HEK293 (cell line): ENCODE results near the gene PNPLA2.

Experiments
- CTCF ChIA-PET: fragments of 350-600 bp; formaldehyde crosslinking; extraction: SDS; loops from one replicate; lab custom pipeline; 2021; ENCODE audit warnings: antibody characterized with exemption; lab: Yijun Ruan, JAX
- POLR2A ChIA-PET: fragments of 300-600 bp; formaldehyde crosslinking; extraction: SDS; loops from one replicate; lab custom pipeline; 2020; ENCODE audit warnings: antibody characterized with exemption, inconsistent platforms; lab: Yijun Ruan, JAX
- H3K27ac ChIP-seq: fragments of 200-500 bp; sonication (Bioruptor generic); 2 replicates; pipeline ENCODE4 v1.5.1; 2014; ENCODE audit warnings: low read depth, low read length, control low read depth, inconsistent platforms; ENCODE audit errors: extremely low read depth
- H3K36me3 ChIP-seq, 2 experiments: fragments of 200-500 bp in 1 of 2; sonication (Bioruptor generic) in 1 of 2; 1 replicate in 1 of 2; 2 replicates in 1 of 2; pipeline ENCODE4 v1.5.1; 2014 to 2017; ENCODE audit warnings: inconsistent platforms in 2 of 2, low read length in 2 of 2; ENCODE audit not compliant: control insufficient read depth in 2 of 2, insufficient read depth in 1 of 2
- H3K4me1 ChIP-seq: fragments of 200-500 bp; sonication (Bioruptor generic); 2 replicates; pipeline ENCODE4 v1.5.1; 2014; ENCODE audit warnings: mild to moderate bottlenecking, low read length, inconsistent platforms; ENCODE audit not compliant: control insufficient read depth, insufficient read depth
- H3K4me3 ChIP-seq: 2 replicates; pipeline ENCODE4 v1.5.1; 2011; ENCODE audit warnings: low read depth, mild to moderate bottlenecking, control low read depth, low read length, moderate library complexity
- H3K9me3 ChIP-seq: fragments of 200-500 bp; sonication (Bioruptor generic); 2 replicates; pipeline ENCODE4 v1.5.1; 2014; ENCODE audit warnings: low read depth, low read length, inconsistent platforms; ENCODE audit not compliant: control insufficient read depth, insufficient read depth
- BCL11A ChIP-seq: fragments of 450-650 bp; formaldehyde crosslinking; IDR thresholded peaks from 2 replicates; pipeline ENCODE4 v1.5.1; 2016; ENCODE audit warnings: low read depth, missing biosample characterization, missing genetic modification characterization
- CTCF ChIP-seq: fragments of 450-650 bp; formaldehyde crosslinking; IDR thresholded peaks from 2 replicates; pipeline ENCODE4 v1.5.1; 2016; ENCODE audit warnings: missing biosample characterization, missing genetic modification characterization
- GFI1B ChIP-seq: fragments of 450-650 bp; formaldehyde crosslinking; IDR thresholded peaks from 2 replicates; pipeline ENCODE4 v1.5.1; 2016; ENCODE audit warnings: missing biosample characterization, missing genetic modification characterization
- GLIS1 ChIP-seq: fragments of 450-650 bp; formaldehyde crosslinking; IDR thresholded peaks from 2 replicates; pipeline ENCODE4 v1.5.1; 2016; ENCODE audit warnings: missing biosample characterization, missing genetic modification characterization
- GLIS2 ChIP-seq: fragments of 450-650 bp; formaldehyde crosslinking; IDR thresholded peaks from 2 replicates; pipeline ENCODE4 v1.5.1; 2016; ENCODE audit warnings: missing biosample characterization, missing genetic modification characterization
- KLF17 ChIP-seq: fragments of 450-650 bp; formaldehyde crosslinking; IDR thresholded peaks from 2 replicates; pipeline ENCODE4 v1.5.1; 2016; ENCODE audit warnings: missing biosample characterization, missing genetic modification characterization
- KLF8 ChIP-seq: fragments of 450-650 bp; formaldehyde crosslinking; IDR thresholded peaks from 2 replicates; pipeline ENCODE4 v1.5.1; 2016; ENCODE audit warnings: missing biosample characterization, missing genetic modification characterization
- OVOL3 ChIP-seq: fragments of 450-650 bp; formaldehyde crosslinking; IDR thresholded peaks from 2 replicates; pipeline ENCODE4 v1.5.1; 2016; ENCODE audit warnings: missing biosample characterization, missing genetic modification characterization
- PRDM2 ChIP-seq: fragments of 450-650 bp; formaldehyde crosslinking; IDR thresholded peaks from 2 replicates; pipeline ENCODE4 v1.5.1; 2016; ENCODE audit warnings: missing biosample characterization, missing genetic modification characterization, borderline replicate concordance
- PRDM6 ChIP-seq: fragments of 450-650 bp; formaldehyde crosslinking; IDR thresholded peaks from 2 replicates; pipeline ENCODE4 v1.5.1; 2017; ENCODE audit warnings: missing biosample characterization, missing genetic modification characterization
- SP7 ChIP-seq: fragments of 450-650 bp; formaldehyde crosslinking; IDR thresholded peaks from 2 replicates; pipeline ENCODE4 v1.5.1; 2016; ENCODE audit warnings: missing biosample characterization, missing genetic modification characterization
- ZBTB21 ChIP-seq: fragments of 450-650 bp; formaldehyde crosslinking; IDR thresholded peaks from 2 replicates; pipeline ENCODE4 v1.5.1; 2017; ENCODE audit warnings: missing biosample characterization, missing genetic modification characterization
- ZBTB48 ChIP-seq: fragments of 450-650 bp; formaldehyde crosslinking; IDR thresholded peaks from 2 replicates; pipeline ENCODE4 v1.5.1; 2016; ENCODE audit warnings: missing biosample characterization, missing genetic modification characterization
- ZIC2 ChIP-seq: fragments of 450-650 bp; formaldehyde crosslinking; IDR thresholded peaks from 2 replicates; pipeline ENCODE4 v1.5.1; 2016; ENCODE audit warnings: missing biosample characterization, missing genetic modification characterization
- ZNF157 ChIP-seq: fragments of 450-650 bp; formaldehyde crosslinking; IDR thresholded peaks from 2 replicates; pipeline ENCODE4 v1.5.1; 2016; ENCODE audit warnings: missing biosample characterization, missing genetic modification characterization
- ZNF423 ChIP-seq: fragments of 450-650 bp; formaldehyde crosslinking; IDR thresholded peaks from 2 replicates; pipeline ENCODE4 v1.5.1; 2016; ENCODE audit warnings: missing biosample characterization, missing genetic modification characterization
- ZNF529 ChIP-seq: fragments of 450-650 bp; formaldehyde crosslinking; IDR thresholded peaks from 2 replicates; pipeline ENCODE4 v1.5.1; 2017; ENCODE audit warnings: missing genetic modification characterization, missing biosample characterization; ENCODE audit not compliant: insufficient replicate concordance
- ZNF530 ChIP-seq: fragments of 450-650 bp; formaldehyde crosslinking; IDR thresholded peaks from 2 replicates; pipeline ENCODE4 v1.5.1; 2016; ENCODE audit warnings: low read depth, missing biosample characterization, missing genetic modification characterization
- ZNF544 ChIP-seq: fragments of 450-650 bp; formaldehyde crosslinking; IDR thresholded peaks from 2 replicates; pipeline ENCODE4 v1.5.0; 2017; ENCODE audit warnings: missing biosample characterization, missing genetic modification characterization
- ZNF549 ChIP-seq: fragments of 450-650 bp; IDR thresholded peaks from 2 replicates; pipeline ENCODE4 v1.5.1; 2018; ENCODE audit warnings: missing biosample characterization, missing genetic modification characterization, mild to moderate bottlenecking, inconsistent platforms, moderate library complexity
- ZNF561 ChIP-seq: fragments of 450-650 bp; IDR thresholded peaks from 2 replicates; pipeline ENCODE4 v1.5.1; 2018; ENCODE audit warnings: missing biosample characterization, missing genetic modification characterization, borderline replicate concordance
- ZNF580 ChIP-seq: fragments of 450-650 bp; formaldehyde crosslinking; IDR thresholded peaks from 2 replicates; pipeline ENCODE4 v1.5.1; 2016; ENCODE audit warnings: missing biosample characterization, missing genetic modification characterization
- ZNF692 ChIP-seq: fragments of 450-650 bp; formaldehyde crosslinking; IDR thresholded peaks from 2 replicates; pipeline ENCODE4 v1.5.1; 2016; ENCODE audit warnings: missing biosample characterization, missing genetic modification characterization
- ZSCAN5A ChIP-seq: fragments of 450-650 bp; formaldehyde crosslinking; IDR thresholded peaks from 2 replicates; pipeline ENCODE4 v1.5.1; 2016; ENCODE audit warnings: missing biosample characterization, missing genetic modification characterization

PNPLA2 gene

GRCh38 chr11:826227-826621 is 7.5 kb downstream of the PNPLA2 start (continued):
- TF ChIP-seq ZNF692 (tag by site-specific recombination): no peak
- TF ChIP-seq, all 188 proteins: peak for 0

GRCh38 chr11:826836-827145 is 8.1 kb downstream of the PNPLA2 start:
- ChIA-PET CTCF (interaction anchor here (1.0 kb wide), 1 partner anchor 9 kb away, joined by 4 read pairs; no protein-coding TSS in a partner anchor), POLR2A (interaction anchor here (8.8 kb wide), 1 partner anchor 15 kb away, joined by 70 read pairs; the partner anchor contains the start of genes POLR2L and TSPAN4)
- Histone ChIP-seq H3K36me3 (peaks cover 0 to 38% of the 10 kb centered on the region in 2 experiments; a peak in 2 of 3 replicates), H3K27ac (no peak overlapping the region), H3K4me1 (no peaks in the 10 kb centered on the region), H3K9me3 (no peaks in the 10 kb centered on the region), H3K4me3 (peak overlapping the region; percentile 28)
- TF ChIP-seq ZBTB48 (tag by site-specific recombination): peak; percentile 65; the same call in 1 of the 2 replicates
- no peak for TF ChIP-seq ZNF549
- peak; percentile 55; the same call in 1 of the 2 replicates for TF ChIP-seq GLIS2 (tag by site-specific recombination)
- TF ChIP-seq BCL11A: no peak
- no peak for TF ChIP-seq ZNF561
- TF ChIP-seq ZNF529: no peak
- TF ChIP-seq PRDM2 (tag by site-specific recombination): no peak
- TF ChIP-seq OVOL3: no peak
- TF ChIP-seq GLIS1: peak; percentile 90
- peak; percentile 70 for TF ChIP-seq ZIC2
- TF ChIP-seq ZNF580 (tag by site-specific recombination): no peak
- no peak for TF ChIP-seq ZNF530 (tag by site-specific recombination)
- no peak for TF ChIP-seq CTCF (tag by site-specific recombination)
- no peak for TF ChIP-seq ZSCAN5A
- no peak for TF ChIP-seq ZNF544 (tag by site-specific recombination)
- TF ChIP-seq SP7 (tag by site-specific recombination): no peak
- TF ChIP-seq ZNF423 (tag by site-specific recombination): 0 out of 2 replicates have a peak, but pooled peaks have one; percentile 41
- no peak for TF ChIP-seq KLF17 (tag by site-specific recombination)
- TF ChIP-seq PRDM6 (tag by site-specific recombination): no peak
- no peak for TF ChIP-seq ZBTB21
- TF ChIP-seq KLF8 (tag by site-specific recombination): no peak
- no peak for TF ChIP-seq ZNF157
- TF ChIP-seq GFI1B: no peak
